Pulmonary artery endothelial cell (primary cell): ENCODE measurements around the gene KANK4. TPM values are rescaled to one million over a fixed set of nuclear protein-coding genes. Genes with fewer than 3 reads are reported as not detected.

Source experiments
- DNase-seq: peaks from one replicate; pipeline ENCODE4 v3.0.0-alpha.2; 2011; ENCODE audit warnings: low read depth, low spot score
- total RNA-seq: library from RNA; depleted of rRNA; stranded (reverse); fragments of >200 nt; gene quantifications from 2 replicates; pipeline ENCODE4 v1.2.3, GENCODE V29; 2014

KANK4 gene
- total RNA-seq, 1 donor from 2014 or later, result not detected

DNA sequence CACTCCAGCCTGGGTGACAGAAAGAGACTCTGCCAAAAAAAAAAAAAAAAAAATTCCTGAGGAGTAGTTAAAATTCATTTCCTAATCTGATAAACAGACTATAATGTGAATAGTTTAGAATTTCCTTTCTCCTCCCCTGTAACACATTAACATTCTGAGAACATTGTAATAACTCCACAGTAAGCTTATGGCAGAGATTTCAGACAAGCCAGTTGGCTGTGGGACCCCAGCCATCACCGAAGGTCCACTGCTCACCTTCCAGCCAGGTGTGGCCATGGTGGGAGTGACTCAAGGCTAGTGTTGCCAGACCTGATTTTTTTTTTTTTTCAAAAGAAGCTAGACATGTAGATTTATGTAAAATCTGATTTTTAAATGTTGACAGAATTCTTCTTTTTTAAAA is 11.8 kb downstream of the KANK4 start:
- no peak for DNase-seq

DNA sequence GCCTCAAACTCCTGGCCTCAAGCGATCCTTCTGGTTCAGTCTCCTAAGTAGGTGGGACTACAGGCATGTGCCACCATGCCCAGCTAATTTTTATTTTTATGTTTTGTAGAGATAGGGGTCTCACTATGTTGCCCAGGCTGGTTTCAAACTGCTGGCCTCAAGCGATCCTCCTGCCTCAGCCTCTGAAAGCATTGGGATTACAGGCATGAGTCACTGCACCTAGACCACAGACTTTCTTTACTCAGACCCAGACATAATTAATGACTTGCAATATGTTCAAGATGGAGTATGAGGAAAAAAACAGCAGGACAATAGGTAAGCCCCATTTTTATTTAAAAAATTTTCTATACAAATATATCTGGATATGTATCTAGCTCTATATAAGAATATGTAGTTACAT is 13.2 kb downstream of the KANK4 start:
- no peak for DNase-seq

DNA sequence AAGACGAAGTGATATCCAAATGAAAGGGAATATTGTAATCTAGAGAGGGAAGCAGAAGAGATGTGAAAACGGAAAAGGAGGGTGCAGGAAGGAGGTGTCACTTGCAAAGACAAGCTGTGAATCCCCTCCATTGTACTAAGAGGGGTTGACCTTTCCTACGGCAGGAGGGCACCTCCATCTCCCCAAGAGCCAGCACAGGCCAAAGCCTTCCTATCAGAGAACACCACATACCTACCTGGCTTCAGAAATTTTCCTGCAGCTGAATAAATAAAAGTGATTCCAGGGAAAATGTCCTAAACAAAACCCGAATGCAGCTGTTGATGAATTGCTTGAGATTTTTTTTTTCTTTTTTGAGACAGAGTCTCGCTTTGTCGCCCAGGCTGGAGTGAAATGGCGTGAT is 14.3 kb downstream of the KANK4 start:
- no peak for DNase-seq

DNA sequence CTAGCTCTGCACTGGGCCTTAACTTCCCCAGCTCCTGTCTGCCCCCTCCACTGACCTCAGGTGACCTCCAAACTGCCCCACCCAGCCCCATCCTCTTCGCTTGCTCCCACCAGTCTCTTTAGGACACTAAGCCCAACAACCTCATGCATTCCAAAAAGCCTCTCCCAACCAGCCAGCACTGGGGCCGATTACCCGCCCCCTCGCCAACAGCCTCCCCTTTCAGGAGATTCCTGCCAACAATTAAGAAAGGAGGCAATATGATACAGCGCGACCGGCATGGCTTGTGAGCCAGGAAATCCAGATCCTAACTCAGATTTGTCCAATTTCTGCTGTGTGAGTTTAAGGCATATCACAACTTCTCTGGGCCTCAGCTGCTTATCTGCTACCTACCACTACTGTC is 14.7 kb downstream of the KANK4 start:
- no peak for DNase-seq

DNA sequence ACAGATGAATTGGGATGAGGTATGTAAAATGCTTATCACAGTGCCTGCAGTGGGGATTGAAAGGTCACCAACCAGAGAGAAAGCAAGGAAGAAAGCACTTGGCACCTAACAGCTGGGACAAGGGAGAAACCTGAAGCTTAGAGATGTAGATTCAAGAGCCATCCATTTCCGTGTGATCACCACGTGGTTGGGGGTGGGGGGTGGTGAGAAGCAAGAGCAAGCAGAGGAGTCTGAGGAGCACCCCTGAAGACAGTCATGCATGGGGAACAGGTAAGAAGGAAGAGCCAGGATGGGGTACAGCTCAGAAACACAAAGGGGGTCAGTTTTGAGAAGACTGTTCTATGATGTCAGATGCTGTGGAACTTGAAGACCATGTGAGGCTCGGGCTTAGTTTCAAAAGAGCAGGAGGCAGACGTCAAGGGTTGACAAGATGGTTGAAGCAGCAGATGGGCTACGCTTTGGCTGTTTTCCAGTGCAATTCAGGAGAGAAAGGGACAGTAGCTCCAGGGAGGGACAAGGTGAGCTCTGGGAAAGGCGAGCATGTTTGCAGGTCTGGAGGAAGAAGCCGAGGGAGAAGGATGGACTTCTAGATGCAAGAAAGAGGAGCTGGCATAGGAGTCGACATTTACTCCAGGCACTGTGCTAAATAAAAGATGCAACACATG is 17.4 kb downstream of the KANK4 start:
- DNase-seq, result no peak

DNA sequence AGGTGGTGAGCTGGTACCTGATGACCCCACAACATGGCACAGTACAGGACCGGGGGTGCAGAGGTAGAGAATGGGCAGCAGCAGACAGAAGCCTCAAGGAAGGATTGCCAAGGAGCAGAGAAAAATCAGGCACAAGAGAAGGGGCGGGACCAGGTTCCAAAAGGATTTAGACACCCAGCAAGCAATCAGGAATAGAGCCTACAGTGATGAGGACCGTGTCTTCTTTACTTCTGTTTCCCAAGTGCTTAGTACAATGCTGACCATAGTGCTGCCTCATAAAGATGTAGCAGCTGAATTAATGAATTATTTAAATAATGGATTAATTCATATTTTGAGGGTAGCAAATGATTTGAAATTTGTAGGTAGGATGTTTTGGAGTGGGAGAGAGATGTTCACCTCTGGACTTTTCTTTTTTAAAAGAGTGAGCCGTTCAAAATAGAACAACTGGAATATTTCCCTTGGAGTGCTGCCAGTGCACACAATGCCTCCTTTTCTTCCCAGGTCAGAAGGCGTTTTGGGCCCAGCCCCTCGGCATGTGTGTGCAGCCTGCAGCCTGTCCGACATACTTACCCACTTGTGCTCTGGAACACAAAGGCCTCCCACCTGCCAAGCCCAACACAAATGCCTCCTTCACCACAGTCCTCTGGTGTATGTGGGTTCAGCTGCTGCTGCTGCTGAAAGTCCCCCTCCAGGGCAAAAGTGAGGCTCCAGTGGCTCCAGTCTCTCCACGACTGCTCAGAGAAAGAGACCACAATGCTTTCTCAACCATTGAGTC is 19.6 kb downstream of the KANK4 start:
- no peak for DNase-seq

DNA sequence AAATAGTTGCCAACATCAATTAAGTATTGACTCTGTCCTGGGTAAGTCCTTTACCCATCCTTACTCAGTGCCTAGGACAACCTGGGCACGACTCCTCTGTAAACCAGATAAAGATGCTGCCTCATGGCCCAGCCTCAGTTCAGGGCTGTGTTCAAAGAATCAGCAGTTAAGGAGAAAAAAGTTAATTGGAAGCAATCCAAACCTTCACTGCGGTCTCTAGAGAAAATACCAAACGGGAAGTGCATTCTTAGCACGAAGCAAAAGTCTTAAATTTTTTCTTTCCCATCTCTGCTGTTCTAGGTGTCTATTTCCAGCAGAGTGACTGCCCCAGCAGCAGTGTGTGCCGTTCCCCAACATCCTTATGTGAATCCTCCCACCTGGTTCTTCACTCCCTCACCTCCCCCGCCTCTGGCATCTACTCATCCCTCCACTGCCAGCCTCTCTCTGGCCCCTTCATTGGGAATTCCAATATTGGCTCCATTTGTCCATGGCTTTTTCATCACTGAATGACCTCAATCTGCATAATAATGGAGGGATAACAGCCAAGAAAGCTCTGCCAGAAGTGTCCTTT is 23.2 kb downstream of the KANK4 start:
- no peak for DNase-seq

DNA sequence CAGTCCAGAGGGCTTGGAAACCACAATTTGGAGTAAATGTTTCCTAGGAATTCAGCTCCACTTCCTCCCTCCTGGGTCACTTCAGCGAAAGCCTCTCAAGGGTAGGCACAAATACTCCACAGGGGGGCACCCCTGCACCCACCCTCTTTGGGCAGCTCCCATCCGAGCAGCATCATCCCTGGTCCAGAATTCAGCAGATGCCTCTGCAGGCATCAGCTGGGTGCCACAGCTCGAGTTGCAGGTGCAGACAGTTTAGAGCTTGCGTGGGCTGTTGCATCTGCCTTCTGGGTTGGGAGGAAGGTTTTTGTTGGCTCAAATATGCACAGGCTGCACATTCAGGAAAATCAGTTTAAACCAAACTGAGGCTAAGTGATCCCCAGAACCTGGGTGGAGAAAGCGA is 25.0 kb downstream of the KANK4 start:
- no peak for DNase-seq

DNA sequence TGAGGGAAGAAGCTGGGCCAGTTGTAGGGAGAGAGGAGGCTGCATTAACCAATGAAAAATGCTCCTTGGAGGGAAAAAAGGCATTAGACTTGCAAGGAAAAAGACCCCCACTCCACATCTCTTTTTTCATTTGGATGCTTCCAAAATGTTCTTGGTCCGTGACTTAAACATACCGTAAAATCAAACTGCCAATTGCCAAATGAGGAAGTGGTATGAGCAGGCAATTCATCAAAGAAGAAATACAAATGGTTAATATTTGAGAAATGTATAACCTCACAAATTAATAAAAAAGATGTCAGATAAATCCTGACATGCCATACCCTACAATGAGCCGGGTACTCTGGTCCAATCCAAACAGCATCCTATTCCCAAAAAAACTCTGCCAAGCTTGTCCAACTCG is 30.6 kb downstream of the KANK4 start:
- no peak for DNase-seq

DNA sequence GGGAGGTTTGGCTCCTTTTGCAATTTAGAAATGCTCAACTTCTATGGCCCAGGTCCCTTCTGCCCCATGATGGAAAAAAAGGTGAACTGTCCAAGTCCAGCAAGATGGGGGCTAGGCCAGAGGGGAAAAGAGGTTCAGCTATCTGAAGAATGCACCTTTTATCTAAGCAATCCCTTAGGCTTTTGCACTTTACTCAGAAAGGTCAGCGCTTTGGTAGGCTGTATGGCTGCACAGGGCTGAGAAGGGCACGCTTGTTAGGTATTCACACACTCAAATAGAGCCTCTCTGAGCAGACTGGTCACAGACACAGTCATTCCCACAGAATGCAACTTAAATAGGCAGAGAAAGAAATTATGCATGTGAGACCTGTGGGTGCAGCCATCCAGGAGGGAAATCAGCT is 31.0 kb downstream of the KANK4 start:
- no peak for DNase-seq

DNA sequence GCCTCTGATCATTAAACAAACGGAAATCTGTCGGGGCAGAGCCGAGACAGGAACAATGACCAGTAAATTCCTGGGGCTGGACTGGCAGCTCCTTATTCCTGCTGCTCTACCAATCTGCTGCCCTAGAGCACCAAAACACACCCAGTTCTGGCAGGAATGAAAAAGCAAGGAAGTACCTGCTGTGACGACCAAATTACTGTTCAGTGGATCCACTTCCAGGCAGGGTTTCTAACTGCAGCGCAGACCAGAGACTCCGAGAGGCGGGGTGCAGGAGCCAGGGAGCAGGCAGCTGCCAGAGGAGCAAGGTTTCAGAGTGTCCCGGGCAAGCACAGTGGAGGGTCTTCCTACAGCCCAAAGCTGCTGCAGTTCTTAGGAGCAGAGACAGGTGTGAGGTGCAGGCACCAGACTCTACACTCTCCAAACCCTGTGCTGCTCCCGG is 32.4 kb downstream of the KANK4 start:
- DNase-seq, result no peak

DNA sequence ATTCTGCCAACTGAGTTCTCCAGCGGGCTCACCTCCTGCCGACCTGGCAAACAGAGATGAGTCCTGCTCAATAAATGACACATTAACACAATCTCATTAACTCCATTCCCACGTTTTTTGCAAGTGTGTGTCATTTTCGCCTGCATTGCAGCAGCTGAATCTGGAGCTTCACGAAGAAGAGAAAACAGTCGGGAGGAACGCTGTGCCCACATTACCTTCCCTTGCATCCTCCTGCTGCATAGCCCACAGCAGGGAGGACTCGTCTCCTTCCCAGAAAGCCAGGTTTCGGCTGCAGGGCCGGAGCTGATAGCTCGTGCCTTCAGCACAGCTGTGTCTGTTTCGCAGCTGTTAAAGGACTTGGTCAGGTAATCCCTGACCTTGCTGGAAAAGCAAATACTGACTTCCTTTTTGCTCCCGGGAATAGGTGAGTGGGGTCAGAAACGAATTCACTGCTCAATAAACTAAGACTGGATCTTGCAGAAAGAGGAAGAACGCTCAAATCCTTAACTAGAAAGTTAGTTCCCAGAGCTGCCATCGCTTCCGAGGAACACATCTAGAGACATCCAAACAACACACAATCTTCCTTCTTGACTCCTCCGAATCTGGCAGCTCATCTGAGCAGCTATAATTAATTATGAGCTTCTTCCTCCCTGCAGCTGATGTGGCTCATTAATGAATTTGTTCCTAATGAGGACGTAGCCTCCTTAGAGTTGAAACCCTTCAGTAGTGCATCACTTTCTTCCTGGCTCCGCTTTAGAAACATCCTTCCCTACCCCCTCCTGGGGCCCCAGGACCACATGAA is 33.0 kb downstream of the KANK4 start:
- no peak for DNase-seq

DNA sequence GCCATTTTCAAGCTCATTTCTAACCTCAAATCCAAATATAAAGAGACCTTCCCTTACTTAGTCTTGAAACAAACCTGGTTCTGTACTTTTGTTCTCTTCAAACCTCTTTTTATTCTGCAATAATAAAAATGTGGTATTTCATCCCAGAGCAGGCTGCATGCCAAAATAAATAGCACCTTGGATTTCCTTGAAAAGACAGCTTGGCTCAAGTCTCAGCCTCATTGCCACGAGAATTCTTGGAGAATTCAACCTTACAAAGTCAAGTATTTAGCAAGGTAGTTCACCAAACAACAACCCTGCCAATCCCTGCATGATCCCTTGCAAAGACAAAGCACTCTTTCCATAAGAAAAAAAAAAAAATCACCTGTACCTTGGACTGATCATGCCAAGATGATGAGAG is 33.8 kb downstream of the KANK4 start:
- no peak for DNase-seq

DNA sequence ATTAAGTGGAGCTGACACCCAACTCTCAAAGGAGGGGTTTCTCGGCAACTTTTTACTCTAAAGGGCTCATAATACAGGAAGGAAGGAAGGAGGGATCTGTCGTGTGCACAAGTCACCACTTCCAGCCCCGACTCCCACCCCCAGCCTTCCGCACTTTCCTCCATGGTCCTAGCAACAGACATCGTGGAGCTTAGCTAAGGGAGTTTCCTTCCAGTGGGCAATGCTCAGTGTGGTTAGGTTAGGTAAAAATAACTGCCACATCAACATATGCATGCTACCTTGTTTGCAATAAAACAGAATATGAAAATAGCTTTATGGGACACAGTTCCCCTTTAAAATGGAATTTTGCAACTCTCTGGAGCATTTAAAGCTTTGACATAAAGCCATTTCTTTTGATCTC is 35.2 kb downstream of the KANK4 start:
- no peak for DNase-seq

DNA sequence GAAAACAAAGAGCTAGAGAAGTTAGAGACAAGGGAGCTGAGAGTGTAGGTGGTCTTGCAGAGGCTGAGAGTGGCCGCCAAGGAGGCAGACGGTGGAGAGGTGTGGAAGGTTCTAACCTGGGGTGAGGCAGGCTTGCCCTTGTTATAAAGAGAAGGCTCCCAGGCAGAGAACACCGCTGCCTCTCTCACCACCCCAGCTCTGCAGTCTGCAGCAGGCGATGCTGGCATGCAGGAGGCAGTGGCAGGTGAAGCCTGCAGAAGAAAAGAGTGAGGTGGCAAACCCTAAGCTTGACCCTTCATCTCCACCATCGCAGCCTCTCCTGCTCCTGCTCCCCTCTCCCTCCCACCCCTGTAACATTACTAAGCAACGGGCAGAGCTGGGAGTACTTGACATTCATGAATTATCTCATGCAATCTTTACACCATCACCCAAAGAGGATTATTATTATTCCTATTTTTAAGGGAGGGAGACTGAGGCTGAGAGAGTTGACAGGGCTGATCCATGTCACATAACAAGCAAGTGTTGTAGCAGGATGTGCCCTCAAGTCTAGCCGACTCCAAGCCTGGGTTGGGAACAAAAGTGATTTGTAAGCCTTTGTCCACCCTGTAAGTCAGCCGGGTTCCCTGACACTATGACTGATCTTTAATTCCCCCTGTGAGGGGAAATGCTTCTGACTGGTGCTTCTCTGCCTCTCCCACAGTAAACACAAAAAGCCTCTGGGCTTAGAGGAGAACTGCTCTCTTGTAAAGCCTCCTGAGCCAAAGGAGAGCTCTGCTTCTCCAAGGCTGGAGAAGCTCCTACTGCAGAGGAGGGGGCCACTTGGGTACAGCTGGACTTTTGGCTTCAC is 36.1 kb downstream of the KANK4 start:
- DNase-seq, result no peak

DNA sequence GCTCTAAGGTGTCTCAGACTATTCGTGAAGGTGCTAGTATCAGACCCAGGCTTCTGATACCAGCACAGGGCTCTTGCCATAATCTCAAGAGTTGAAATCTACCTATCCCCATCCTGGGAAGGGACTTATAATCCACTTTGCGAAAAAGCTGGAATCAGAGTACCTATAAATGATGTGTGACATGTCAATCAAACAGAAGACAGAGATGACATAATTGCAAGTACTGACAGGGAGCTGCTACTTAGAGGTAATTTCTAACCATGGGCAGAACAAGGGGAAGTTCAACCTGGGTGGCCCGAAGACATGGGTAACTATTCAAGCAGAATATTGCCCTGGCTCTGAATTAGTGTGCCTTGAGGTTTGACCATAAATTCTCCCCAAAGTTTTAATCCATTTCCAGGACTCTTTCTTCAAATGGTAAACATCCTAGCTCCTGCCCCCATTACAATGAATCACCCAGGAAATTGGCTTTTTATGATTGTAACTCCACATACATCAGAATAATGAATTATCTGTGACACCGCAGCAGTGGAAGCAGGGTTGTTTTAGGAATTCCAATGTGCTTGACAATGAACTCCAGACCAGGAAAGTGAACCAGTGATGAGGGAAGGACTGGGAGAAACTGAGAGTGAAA is 37.2 kb downstream of the KANK4 start:
- DNase-seq, result no peak

DNA sequence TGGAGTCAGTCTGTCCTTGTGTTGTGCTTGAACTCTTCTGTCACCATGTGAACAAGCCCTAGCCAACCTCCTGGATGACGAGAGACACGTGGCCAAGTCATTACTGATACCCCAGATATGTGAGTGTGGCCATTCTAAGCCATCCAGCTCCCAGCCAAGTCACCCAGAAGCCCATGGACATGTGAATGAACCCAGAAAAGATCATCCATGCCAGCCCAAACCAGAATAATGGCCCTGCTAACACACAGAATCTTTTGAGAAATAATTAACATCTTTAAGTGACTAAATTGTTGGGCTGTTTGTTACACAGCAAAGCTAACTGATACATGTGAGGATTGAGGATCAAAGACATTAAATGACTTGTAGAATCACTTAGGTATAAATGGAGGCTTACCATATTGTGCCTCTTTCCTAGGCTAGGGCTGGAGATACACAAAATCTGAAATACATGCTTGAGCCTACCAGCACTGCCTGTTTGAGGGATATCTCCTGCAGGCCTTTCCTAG is 38.2 kb downstream of the KANK4 start:
- no peak for DNase-seq

DNA sequence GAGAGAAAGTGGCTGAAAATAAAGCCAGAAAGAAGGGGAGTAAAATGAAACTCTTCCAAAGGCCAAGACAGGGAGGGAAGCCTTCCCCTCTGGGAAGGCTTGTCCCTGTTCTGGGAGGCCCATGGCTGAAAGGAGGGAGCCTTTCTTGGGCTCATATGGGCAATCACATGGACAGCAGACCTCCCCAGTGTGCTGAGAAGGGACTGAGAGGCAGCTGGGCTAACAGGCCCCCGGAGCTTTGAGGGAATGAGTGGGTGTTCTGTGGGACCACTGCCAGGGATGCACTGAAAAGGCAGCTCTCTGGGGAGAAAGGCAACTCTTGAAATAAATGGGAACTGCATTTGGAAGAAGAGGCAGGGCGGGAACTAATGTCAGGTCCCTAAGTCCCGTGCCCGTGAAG is 39.1 kb downstream of the KANK4 start:
- DNase-seq, result no peak

DNA sequence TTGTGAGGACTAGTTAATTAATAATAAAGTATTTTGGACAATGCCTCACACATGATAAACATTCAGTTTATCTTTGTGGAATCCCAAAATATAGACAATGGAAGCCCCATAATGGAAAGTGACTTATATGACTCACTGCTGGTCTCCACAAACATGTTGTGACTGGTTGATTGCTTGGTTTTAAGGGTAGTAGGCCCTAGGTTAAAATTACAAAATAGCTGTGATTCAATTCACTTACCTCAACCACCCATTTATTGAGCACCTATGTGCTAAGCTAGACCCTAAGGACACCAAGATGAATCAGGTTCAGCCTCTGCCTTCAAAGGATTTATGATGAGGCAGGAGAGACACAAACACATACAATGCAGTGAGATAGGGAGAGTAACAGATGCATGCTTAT is 42.4 kb downstream of the KANK4 start:
- no peak for DNase-seq
